ENCODE measurements around the gene CSNK2B.

DNA sequence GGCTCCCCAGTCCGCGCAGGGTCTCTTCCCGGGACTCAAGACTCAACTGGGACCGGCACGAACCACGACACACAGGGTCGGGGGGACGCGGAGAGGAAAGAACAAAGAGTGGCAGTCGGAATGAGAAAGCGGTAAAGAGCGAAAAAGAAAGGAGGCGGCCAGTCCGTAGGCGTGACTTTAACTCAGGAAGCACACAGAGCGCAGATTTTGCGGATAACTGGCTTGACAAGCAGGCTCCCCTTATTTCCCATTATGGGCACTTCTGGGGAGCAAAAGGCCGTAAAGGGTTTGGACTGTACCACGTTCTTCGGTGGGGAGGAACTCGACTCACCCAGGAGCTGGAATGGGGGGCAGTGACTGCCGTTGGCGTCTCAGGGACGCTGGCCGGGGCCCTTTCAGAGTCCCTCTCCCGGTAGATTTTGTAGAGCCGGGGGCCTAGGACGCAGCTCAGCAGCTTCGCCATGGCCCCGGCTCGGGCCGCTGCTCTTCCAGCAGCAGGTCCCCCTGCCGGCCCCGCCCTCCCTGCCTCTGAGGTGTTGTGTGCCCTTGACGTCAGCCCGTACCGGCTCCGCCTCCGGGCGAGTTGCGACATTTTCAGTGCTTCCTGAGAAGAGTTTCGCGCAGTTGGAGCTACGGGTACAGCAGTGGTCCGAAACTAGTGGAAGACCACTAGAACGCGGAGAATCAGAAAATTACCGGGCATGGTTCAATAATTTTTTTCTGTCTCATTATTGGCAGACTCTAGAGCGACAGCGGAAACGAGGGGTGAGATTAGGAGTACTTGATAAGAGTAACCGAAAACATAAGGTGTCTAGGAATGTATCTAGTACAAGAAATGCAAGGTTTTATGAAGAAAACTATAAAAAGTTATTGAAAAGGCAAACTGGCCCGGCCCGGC, 37.2 kb downstream of the CSNK2B start, which contains the start of gene ABHD16A:
- TF ChIP-seq EZH2 (IDR thresholded peaks at IDR 0.05; ENCODE audit: low read length, unreplicated experiment) (no peak), EZH2phosphoT487 (IDR thresholded peaks at IDR 0.05; ENCODE audit: borderline replicate concordance, low read length) (no peak)
- TF ChIP-seq, protein P1, sequence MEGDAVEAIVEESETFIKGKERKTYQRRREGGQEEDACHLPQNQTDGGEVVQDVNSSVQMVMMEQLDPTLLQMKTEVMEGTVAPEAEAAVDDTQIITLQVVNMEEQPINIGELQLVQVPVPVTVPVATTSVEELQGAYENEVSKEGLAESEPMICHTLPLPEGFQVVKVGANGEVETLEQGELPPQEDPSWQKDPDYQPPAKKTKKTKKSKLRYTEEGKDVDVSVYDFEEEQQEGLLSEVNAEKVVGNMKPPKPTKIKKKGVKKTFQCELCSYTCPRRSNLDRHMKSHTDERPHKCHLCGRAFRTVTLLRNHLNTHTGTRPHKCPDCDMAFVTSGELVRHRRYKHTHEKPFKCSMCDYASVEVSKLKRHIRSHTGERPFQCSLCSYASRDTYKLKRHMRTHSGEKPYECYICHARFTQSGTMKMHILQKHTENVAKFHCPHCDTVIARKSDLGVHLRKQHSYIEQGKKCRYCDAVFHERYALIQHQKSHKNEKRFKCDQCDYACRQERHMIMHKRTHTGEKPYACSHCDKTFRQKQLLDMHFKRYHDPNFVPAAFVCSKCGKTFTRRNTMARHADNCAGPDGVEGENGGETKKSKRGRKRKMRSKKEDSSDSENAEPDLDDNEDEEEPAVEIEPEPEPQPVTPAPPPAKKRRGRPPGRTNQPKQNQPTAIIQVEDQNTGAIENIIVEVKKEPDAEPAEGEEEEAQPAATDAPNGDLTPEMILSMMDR (conservative IDR thresholded peaks at IDR 0.05; ENCODE audit: low read depth, low read length): no peak
